Stimulated activated memory B cell treated with anti-CD40 and anti-IgM and Interleukin-4, amounts not matched to agents 10 μg/mL and 1 μg/mL and 100 μg/mL, for 72 hours (primary cell): Measurements from ENCODE around the gene GSDME.

Source experiments
- ATAC-seq: fragments of 150-1000 bp; cut with Tn5 transposase; 2 replicates; pipeline ENCODE4 v1.10.0; 2021
- H3K27ac Mint-ChIP-seq: one replicate; pipeline ENCODE4 v1.8.0; 2022; ENCODE audit warnings: mild to moderate bottlenecking, mixed read lengths
- H3K27me3 Mint-ChIP-seq: one replicate; pipeline ENCODE4 v1.8.0; 2022; ENCODE audit warnings: mixed read lengths
- H3K36me3 Mint-ChIP-seq: one replicate; pipeline ENCODE4 v1.8.0; 2022; ENCODE audit warnings: mixed read lengths
- H3K4me1 Mint-ChIP-seq: one replicate; pipeline ENCODE4 v1.8.0; 2022; ENCODE audit warnings: mixed read lengths
- H3K4me3 Mint-ChIP-seq: one replicate; pipeline ENCODE4 v1.8.0; 2022; ENCODE audit warnings: mild to moderate bottlenecking, moderate library complexity, mixed read lengths
- H3K9me3 Mint-ChIP-seq: one replicate; pipeline ENCODE4 v1.8.0; 2022; ENCODE audit warnings: mixed read lengths

The GSDME gene

DNA sequence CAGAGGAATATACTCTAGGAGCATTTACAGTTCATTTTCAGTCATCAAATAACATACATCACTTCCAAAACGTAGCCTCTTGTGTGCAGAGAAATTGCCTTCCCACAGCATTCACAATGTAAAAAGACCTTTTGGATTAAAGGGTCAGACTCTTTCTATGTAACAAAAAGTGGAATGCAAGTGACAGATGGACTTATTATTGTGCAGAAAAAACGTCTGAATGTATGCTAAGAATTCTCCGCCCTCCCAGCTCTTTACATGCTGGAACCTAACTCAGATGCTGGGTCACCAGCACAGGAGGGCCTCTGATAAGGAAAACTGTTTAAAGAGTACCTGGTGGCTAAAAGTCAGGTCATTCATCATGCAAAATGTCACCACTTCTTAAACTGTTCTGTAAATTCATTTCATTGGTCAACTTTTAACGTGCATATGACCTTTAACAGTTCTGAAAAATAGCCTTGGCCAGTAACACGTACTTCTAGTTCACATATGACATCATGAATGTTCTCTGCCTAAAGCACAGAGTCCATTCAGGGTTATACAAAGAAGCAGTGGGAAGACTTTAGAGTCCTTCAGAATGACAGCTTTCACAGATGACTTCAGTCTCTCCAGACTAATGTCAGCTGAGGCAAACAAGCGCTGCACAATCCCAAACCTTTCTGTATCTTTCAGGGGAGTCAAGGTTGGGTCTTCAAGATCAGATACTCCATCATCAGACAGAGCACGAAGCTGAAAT, 58.6 kb downstream of the GSDME start:
- peaks cover 3% of the 10 kb centered on the region for H3K9me3 Mint-ChIP-seq
- ATAC-seq: no peak
- H3K27ac Mint-ChIP-seq: no peak overlapping the region
- no peaks in the 10 kb centered on the region for H3K4me1 Mint-ChIP-seq
- H3K36me3 Mint-ChIP-seq: peaks cover 36% of the 10 kb centered on the region
- no peaks in the 10 kb centered on the region for H3K27me3 Mint-ChIP-seq
- H3K4me3 Mint-ChIP-seq: no peak overlapping the region

DNA sequence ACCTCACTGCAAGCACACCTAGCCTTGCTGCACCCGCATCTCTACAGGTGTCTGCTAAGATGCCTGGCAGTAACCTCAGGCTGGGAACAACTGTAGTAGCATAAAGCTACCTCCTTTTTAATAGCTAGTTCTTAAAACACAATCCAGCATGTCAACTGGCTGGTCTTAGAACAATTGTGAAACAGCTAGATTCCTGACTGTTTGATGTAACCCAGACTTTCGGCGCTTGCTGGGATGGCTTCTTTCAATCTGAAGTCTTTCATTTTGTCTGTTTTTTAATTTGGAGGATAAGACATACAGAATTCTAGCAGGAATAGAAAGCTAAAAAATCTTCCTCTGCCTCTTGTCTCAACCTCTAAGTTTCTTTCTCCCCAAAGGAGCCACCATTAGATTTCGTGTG, 59.8 kb downstream of the GSDME start:
- H3K27ac Mint-ChIP-seq: no peak overlapping the region
- no peak for ATAC-seq

DNA sequence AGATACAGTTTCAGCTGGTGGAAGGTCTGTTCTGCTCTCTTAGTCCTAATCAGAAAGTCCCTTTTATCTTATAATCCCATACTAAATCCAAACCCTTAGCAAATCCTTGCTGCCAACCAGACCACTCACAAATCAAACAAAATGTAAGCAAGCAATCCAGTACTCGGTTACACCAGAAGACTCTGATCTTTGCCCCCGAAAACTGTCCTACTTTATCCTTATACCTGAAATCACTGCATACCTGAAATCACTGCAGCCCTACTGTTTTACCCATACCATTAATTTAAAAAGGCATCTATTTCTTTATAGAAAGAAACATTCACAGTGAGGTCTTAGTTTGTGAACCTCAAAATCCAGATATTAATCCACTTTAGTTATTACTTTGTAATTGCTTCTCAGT, 64.7 kb downstream of the GSDME start:
- no peak overlapping the region for H3K27ac Mint-ChIP-seq
- no peaks in the 10 kb centered on the region for H3K27me3 Mint-ChIP-seq
- peaks cover 3% of the 10 kb centered on the region for H3K9me3 Mint-ChIP-seq
- no peaks in the 10 kb centered on the region for H3K4me1 Mint-ChIP-seq
- no peak for ATAC-seq
- H3K36me3 Mint-ChIP-seq: peaks cover 51% of the 10 kb centered on the region
- H3K4me3 Mint-ChIP-seq: no peak overlapping the region

More for the DNA sequence above, 59.8 kb downstream of the GSDME start:
- Mint-ChIP-seq H3K4me3 (no peak overlapping the region), H3K36me3 (peaks cover 48% of the 10 kb centered on the region), H3K4me1 (no peaks in the 10 kb centered on the region), H3K27me3 (no peaks in the 10 kb centered on the region), H3K9me3 (peaks cover 3% of the 10 kb centered on the region)

- Mint-ChIP-seq H3K27ac (no peak overlapping the region), H3K4me3 (no peak overlapping the region), H3K36me3 (peaks cover 49% of the 10 kb centered on the region), H3K27me3 (no peaks in the 10 kb centered on the region), H3K9me3 (peaks cover 3% of the 10 kb centered on the region), H3K4me1 (no peaks in the 10 kb centered on the region)
- no peak for ATAC-seq
These were observed 67.0 kb downstream of the GSDME start for GRCh38 chr7:24690251-24690650.

- no peak overlapping the region for H3K4me3 Mint-ChIP-seq
- H3K4me1 Mint-ChIP-seq: no peaks in the 10 kb centered on the region
- no peaks in the 10 kb centered on the region for H3K27me3 Mint-ChIP-seq
- H3K36me3 Mint-ChIP-seq: peaks cover 55% of the 10 kb centered on the region
- H3K9me3 Mint-ChIP-seq: no peaks in the 10 kb centered on the region
- ATAC-seq: no peak
- H3K27ac Mint-ChIP-seq: no peak overlapping the region
These were observed 71.6 kb downstream of the GSDME start for GRCh38 chr7:24685708-24686107.

GRCh38 chr7:24670782-24671181, 86.5 kb downstream of the GSDME start:
- Mint-ChIP-seq H3K36me3 (peaks cover 23% of the 10 kb centered on the region), H3K27ac (no peak overlapping the region), H3K4me1 (no peaks in the 10 kb centered on the region), H3K27me3 (no peaks in the 10 kb centered on the region), H3K9me3 (no peaks in the 10 kb centered on the region), H3K4me3 (no peak overlapping the region)
- no peak for ATAC-seq

DNA sequence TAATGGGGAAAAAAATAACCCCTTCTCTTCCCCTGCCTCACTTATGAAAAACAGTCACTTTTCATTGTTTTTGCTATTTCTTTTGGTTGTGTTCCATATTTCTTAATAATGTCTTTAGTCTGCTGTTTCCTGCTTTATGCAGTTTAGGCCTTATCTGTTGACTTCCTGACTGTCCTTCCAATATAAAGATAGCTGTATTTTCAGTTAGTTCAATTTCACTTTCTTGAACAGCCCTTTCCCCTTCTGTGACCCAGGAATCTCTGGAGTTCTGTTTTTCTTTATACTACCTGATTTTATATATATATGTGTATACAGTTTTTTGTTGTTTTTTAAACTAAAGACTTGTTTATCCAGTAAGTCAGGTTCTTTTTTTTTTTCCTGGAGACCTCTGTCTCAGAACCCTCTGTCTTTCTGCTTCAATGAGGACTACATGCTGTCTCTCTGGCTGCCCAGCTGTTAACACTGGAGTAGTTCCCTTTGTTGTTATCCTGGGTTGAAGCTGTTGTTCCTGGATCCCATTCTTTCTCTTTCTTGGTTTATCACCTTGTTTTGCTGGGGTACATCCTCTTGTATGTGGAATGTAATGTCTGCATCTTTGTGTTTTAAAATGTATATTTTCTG, 87.2 kb downstream of the GSDME start:
- H3K4me3 Mint-ChIP-seq: no peak overlapping the region
- no peaks in the 10 kb centered on the region for H3K27me3 Mint-ChIP-seq
- no peaks in the 10 kb centered on the region for H3K4me1 Mint-ChIP-seq
- H3K9me3 Mint-ChIP-seq: no peaks in the 10 kb centered on the region
- H3K36me3 Mint-ChIP-seq: peaks cover 23% of the 10 kb centered on the region
- no peak overlapping the region for H3K27ac Mint-ChIP-seq
- ATAC-seq: no peak

DNA sequence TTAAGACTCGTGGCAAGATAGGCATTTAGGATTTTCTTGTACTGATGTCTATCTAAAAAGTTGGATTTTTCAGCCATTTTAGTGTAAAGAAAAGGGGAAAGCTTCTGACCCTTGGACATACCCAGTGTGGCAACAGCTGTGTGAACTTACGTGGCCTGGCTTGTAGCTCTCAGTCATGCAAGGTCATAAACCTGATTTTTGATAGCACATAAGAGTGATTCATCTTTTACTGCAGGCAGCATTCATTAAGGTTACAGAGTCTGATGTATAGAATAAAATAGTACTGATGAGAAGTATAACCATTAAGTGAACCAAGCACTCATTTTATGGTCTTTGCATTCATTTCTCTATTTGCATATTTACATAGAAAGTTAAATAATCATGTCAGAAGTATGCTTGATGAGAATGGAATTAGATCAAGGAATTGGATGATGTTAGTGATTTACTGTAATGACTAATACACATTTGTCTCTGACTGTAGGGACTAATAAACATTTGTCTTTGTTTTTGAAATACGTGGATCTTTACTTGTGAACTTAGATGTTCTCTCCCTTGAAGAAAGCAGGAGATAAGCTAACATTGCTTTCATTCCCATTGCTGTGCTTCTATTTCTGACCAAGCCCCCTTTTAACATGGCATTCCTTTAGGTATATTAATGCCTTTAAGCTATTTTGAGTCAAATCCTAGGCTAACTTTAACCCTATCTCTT, 88.2 kb downstream of the GSDME start:
- H3K27ac Mint-ChIP-seq: no peak overlapping the region
- H3K4me3 Mint-ChIP-seq: no peak overlapping the region
- no peaks in the 10 kb centered on the region for H3K27me3 Mint-ChIP-seq
- no peaks in the 10 kb centered on the region for H3K9me3 Mint-ChIP-seq
- no peaks in the 10 kb centered on the region for H3K4me1 Mint-ChIP-seq
- no peak for ATAC-seq
- H3K36me3 Mint-ChIP-seq: peaks cover 23% of the 10 kb centered on the region

DNA sequence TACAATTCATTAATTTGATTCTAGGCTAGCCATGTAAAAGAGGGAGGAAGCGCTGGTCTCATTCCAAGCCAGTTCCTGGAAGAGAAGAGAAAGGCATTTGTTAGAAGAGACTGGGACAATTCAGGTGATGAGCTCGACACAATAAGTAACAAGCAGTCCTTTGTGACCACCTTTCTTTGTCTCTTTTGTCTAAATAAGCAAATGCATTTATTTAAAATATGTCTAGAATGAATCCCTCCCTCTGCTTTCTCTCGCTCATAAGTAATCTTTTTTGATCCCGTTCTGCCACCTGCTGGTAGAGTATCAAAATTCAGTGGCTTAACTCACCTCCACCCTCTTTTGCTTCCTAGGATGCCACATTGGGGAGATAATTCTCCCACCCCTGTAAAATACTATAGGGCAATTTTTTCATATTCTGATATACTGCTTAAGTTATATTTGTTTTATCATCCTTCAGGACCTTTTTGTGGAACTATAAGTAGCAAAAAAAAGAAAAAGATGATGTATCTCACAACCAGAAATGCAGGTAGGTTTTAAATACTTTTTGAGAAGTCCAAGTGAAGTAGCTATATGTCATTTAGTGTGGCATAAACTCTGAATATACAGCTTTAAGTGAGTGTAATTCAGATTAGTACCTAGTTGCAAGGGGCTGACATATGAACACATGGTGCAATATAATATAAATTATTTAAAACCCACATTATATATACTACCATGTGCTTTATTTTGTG, 91.5 kb downstream of the GSDME start:
- Mint-ChIP-seq H3K36me3 (peaks cover 5% of the 10 kb centered on the region), H3K4me3 (no peak overlapping the region), H3K4me1 (no peaks in the 10 kb centered on the region), H3K9me3 (no peaks in the 10 kb centered on the region), H3K27me3 (no peaks in the 10 kb centered on the region), H3K27ac (no peak overlapping the region)
- no peak for ATAC-seq

GRCh38 chr7:24660546-24660945, 96.7 kb downstream of the GSDME start:
- Mint-ChIP-seq H3K4me3 (no peak overlapping the region), H3K9me3 (no peaks in the 10 kb centered on the region), H3K27me3 (no peaks in the 10 kb centered on the region), H3K36me3 (peaks cover 25% of the 10 kb centered on the region), H3K4me1 (peaks cover 18% of the 10 kb centered on the region), H3K27ac (peak overlapping the region; percentile 8)
- no peak for ATAC-seq

- peaks cover 25% of the 10 kb centered on the region for H3K36me3 Mint-ChIP-seq
- peak overlapping the region; percentile 22 for H3K4me3 Mint-ChIP-seq
- H3K27ac Mint-ChIP-seq: peak overlapping the region; percentile 8
- ATAC-seq: peak; percentile 54
- H3K27me3 Mint-ChIP-seq: no peaks in the 10 kb centered on the region
- H3K9me3 Mint-ChIP-seq: no peaks in the 10 kb centered on the region
- H3K4me1 Mint-ChIP-seq: peaks cover 18% of the 10 kb centered on the region
These were observed 97.8 kb downstream of the GSDME start for GRCh38 chr7:24659505-24659904.

DNA sequence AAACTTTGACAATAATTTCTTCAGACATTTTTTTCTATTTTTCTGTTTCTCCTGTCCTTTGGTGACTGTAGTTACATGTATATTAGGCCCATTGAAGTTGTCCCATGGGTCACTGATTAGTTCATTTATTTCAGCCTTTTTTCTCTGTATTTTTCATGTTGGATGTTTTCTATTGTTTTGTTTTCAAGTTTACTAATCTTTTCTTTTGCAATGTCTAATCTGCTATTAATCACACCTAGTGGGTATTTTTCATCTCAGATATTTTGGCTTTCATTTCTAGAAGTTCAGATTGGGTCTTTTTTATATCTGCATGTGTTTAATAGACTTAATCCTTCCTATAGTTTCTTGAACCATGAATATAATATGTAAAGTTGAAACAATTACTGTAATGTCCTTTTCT, 99.3 kb downstream of the GSDME start:
- H3K27me3 Mint-ChIP-seq: no peaks in the 10 kb centered on the region
- ATAC-seq: no peak
- peaks cover 25% of the 10 kb centered on the region for H3K36me3 Mint-ChIP-seq
- peaks cover 18% of the 10 kb centered on the region for H3K4me1 Mint-ChIP-seq
- no peak overlapping the region for H3K27ac Mint-ChIP-seq
- no peaks in the 10 kb centered on the region for H3K9me3 Mint-ChIP-seq
- H3K4me3 Mint-ChIP-seq: no peak overlapping the region

GRCh38 chr7:24656608-24657007, 100.7 kb downstream of the GSDME start:
- H3K4me3 Mint-ChIP-seq: no peak overlapping the region
- no peak for ATAC-seq
- H3K4me1 Mint-ChIP-seq: peaks cover 22% of the 10 kb centered on the region
- H3K27me3 Mint-ChIP-seq: no peaks in the 10 kb centered on the region
- H3K36me3 Mint-ChIP-seq: peaks cover 25% of the 10 kb centered on the region
- no peaks in the 10 kb centered on the region for H3K9me3 Mint-ChIP-seq
- H3K27ac Mint-ChIP-seq: no peak overlapping the region

GRCh38 chr7:24654305-24654704, 103.0 kb downstream of the GSDME start:
- Mint-ChIP-seq H3K27ac (no peak overlapping the region), H3K9me3 (no peaks in the 10 kb centered on the region), H3K27me3 (no peaks in the 10 kb centered on the region), H3K4me1 (peaks cover 9% of the 10 kb centered on the region), H3K4me3 (no peak overlapping the region), H3K36me3 (peaks cover 20% of the 10 kb centered on the region)
- no peak for ATAC-seq

DNA sequence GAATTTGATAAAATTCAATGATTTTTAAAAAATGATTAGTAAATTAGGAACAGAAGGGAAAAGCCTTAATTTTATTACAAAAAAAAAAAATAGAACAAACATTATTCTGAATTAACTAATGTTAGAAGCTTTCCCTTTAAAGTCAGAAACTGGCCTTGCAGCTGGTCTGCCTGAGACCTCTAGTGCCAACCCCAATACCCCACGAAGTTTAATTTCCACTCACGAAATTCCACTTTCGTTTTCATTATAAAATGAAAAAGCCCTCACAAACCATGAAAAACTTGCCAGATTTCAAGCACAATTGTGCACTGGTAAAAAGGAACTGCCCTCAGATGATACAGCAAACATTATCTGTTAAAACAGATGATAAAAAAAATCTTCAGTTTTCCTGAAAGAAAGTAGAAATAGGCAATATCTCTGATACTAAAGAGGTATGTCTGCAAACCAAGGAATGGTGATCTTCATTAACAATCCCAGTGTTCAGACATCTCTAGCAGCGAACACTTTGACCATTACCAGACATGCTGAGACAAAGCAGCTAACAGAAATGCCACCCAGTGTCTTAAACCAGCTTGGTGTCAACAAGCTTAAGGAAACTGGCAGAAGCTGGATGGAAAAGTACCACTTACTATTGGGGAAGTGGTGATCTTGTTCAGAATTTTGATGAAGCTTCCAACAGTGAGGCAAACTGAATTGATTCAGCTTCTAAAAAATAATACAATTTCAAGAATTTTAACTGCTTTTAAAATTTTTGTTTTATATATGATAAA, 103.8 kb downstream of the GSDME start:
- ATAC-seq: no peak
- Mint-ChIP-seq H3K9me3 (no peaks in the 10 kb centered on the region), H3K27ac (peak overlapping the region; percentile 70), H3K4me1 (peaks cover 4% of the 10 kb centered on the region), H3K27me3 (no peaks in the 10 kb centered on the region), H3K36me3 (peaks cover 20% of the 10 kb centered on the region), H3K4me3 (peak overlapping the region; percentile 48)
